ENCODE measurements around the gene FOXN4. TPM values are rescaled to one million over a fixed set of nuclear protein-coding genes. Genes with fewer than 3 reads are reported as not detected.

FOXN4 gene
- total RNA-seq, 2 donors from 2014 or later, result 0.27 to 4.8 TPM

GRCh38 chr12:109275173-109275572 lies 33.9 kb downstream of the FOXN4 start:
- TF ChIP-seq CTCF (IDR thresholded peaks at IDR 0.05) (no peak), POLR2AphosphoS5 (IDR thresholded peaks at IDR 0.05) (no peak), POLR2A (IDR thresholded peaks at IDR 0.05) (no peak)
- H3K27ac ChIP-seq, result no peak overlapping the region
- H3K4me1 ChIP-seq (replicated peaks), result peaks cover 7% of the 10 kb centered on the region
- no peak for DNase-seq (ENCODE audit: low spot score)
- 83% methylated on average over 4 of the region's 4 CpGs for WGBS
- no peaks in the 10 kb centered on the region for H3K9me3 ChIP-seq
- H3K36me3 ChIP-seq, result no peaks in the 10 kb centered on the region
- H3K27me3 ChIP-seq (replicated peaks; ENCODE audit: insufficient read depth), result no peaks in the 10 kb centered on the region
- H3K4me3 ChIP-seq, result no peak overlapping the region
- intact Hi-C loops (cut with DNase I), result no loop called here

- no peak for DNase-seq (ENCODE audit: low spot score)
- intact Hi-C loops (cut with DNase I), result no loop called here
- Histone ChIP-seq H3K27me3 (replicated peaks; ENCODE audit: insufficient read depth) (no peaks in the 10 kb centered on the region), H3K27ac (no peak overlapping the region), H3K4me1 (replicated peaks) (peaks cover 7% of the 10 kb centered on the region), H3K36me3 (no peaks in the 10 kb centered on the region), H3K4me3 (no peak overlapping the region), H3K9me3 (no peaks in the 10 kb centered on the region)
- 60% methylated on average over 1 of the region's 1 CpG for WGBS
- no peak for TF ChIP-seq POLR2A (IDR thresholded peaks at IDR 0.05)
- no peak for TF ChIP-seq CTCF (IDR thresholded peaks at IDR 0.05)
- TF ChIP-seq POLR2AphosphoS5 (IDR thresholded peaks at IDR 0.05), result no peak
These were observed 34.7 kb downstream of the FOXN4 start for GRCh38 chr12:109274381-109274780.

- H3K27ac ChIP-seq, result no peak overlapping the region
- WGBS, result 35% methylated on average over 16 of the region's 16 CpGs
- no peaks in the 10 kb centered on the region for H3K27me3 ChIP-seq (replicated peaks; ENCODE audit: insufficient read depth)
- no peaks in the 10 kb centered on the region for H3K9me3 ChIP-seq
- TF ChIP-seq CTCF (IDR thresholded peaks at IDR 0.05), result no peak
- no peak for TF ChIP-seq POLR2AphosphoS5 (IDR thresholded peaks at IDR 0.05)
- no peak for TF ChIP-seq POLR2A (IDR thresholded peaks at IDR 0.05)
- DNase-seq (ENCODE audit: low spot score), result no peak
- no peak overlapping the region for H3K4me3 ChIP-seq
- intact Hi-C loops (cut with DNase I), result no loop called here
- no peaks in the 10 kb centered on the region for H3K36me3 ChIP-seq
- H3K4me1 ChIP-seq (replicated peaks), result peaks cover 5% of the 10 kb centered on the region
These were observed 35.7 kb downstream of the FOXN4 start for GRCh38 chr12:109273354-109273753.

- no peaks in the 10 kb centered on the region for H3K27me3 ChIP-seq (replicated peaks; ENCODE audit: insufficient read depth)
- H3K4me1 ChIP-seq (replicated peaks), result no peaks in the 10 kb centered on the region
- no peaks in the 10 kb centered on the region for H3K9me3 ChIP-seq
- H3K27ac ChIP-seq, result no peak overlapping the region
- 94% methylated on average over 3 of the region's 3 CpGs for WGBS
- H3K36me3 ChIP-seq, result no peaks in the 10 kb centered on the region
- no peak overlapping the region for H3K4me3 ChIP-seq
- intact Hi-C loops (cut with DNase I), result no loop called here
- DNase-seq (ENCODE audit: low spot score), result no peak
- no peak for TF ChIP-seq POLR2AphosphoS5 (IDR thresholded peaks at IDR 0.05)
- no peak for TF ChIP-seq CTCF (IDR thresholded peaks at IDR 0.05)
- no peak for TF ChIP-seq POLR2A (IDR thresholded peaks at IDR 0.05)
These were observed 37.7 kb downstream of the FOXN4 start for GRCh38 chr12:109271418-109271817.

GRCh38 chr12:109270494-109270893 lies 38.6 kb downstream of the FOXN4 start:
- intact Hi-C loops (cut with DNase I), result no loop called here
- no peak for TF ChIP-seq CTCF (IDR thresholded peaks at IDR 0.05)
- no peak for TF ChIP-seq POLR2A (IDR thresholded peaks at IDR 0.05)
- no peak for TF ChIP-seq POLR2AphosphoS5 (IDR thresholded peaks at IDR 0.05)

More at GRCh38 chr12:109270494-109270893, 38.6 kb downstream of the FOXN4 start:
- Histone ChIP-seq H3K4me3 (no peak overlapping the region), H3K27me3 (replicated peaks; ENCODE audit: insufficient read depth) (no peaks in the 10 kb centered on the region), H3K36me3 (peaks cover 0 to 1% of the 10 kb centered on the region in 2 donors), H3K4me1 (replicated peaks) (no peaks in the 10 kb centered on the region), H3K9me3 (no peaks in the 10 kb centered on the region), H3K27ac (no peak overlapping the region)
- DNase-seq (ENCODE audit: low spot score), result no peak
- WGBS, result 78% methylated on average over 1 of the region's 1 CpG
